Fibroblast of pulmonary artery (primary cell): ENCODE results near the gene RGS6.

Source experiments
- DNase-seq: peaks from one replicate; pipeline ENCODE4 v3.0.0-alpha.2; 2010; ENCODE audit warnings: low read depth
- H3K4me3 ChIP-seq: replicated peaks from 2 replicates; pipeline ENCODE4 v1.5.1; 2011; ENCODE audit warnings: low read depth, mild to moderate bottlenecking, control low read depth, low read length, moderate library complexity
- CTCF ChIP-seq: IDR thresholded peaks from 2 replicates; pipeline ENCODE4 v1.5.1; 2011; ENCODE audit warnings: mild to moderate bottlenecking, control low read depth, low read length, inconsistent platforms; ENCODE audit errors: missing control alignments

RGS6 gene

GRCh38 chr14:72512925-72513324 is 580.7 kb downstream of the RGS6 start:
- no peak for DNase-seq
- TF ChIP-seq CTCF = no peak
- H3K4me3 ChIP-seq = no peak overlapping the region

GRCh38 chr14:72513346-72513745 is 581.1 kb downstream of the RGS6 start:
- no peak overlapping the region for H3K4me3 ChIP-seq
- no peak for TF ChIP-seq CTCF
- DNase-seq = no peak

GRCh38 chr14:72513965-72514659 is 581.9 kb downstream of the RGS6 start:
- H3K4me3 ChIP-seq = no peak overlapping the region
- peak; percentile 69 for DNase-seq
- TF ChIP-seq CTCF = peak; percentile 94

GRCh38 chr14:72514660-72515025 is 582.4 kb downstream of the RGS6 start:
- H3K4me3 ChIP-seq = no peak overlapping the region
- no peak for DNase-seq
- no peak for TF ChIP-seq CTCF

GRCh38 chr14:72515779-72516770 is 583.8 kb downstream of the RGS6 start:
- peak; percentile 70 for DNase-seq
- no peak overlapping the region for H3K4me3 ChIP-seq
- TF ChIP-seq CTCF = peak; percentile 41

- H3K4me3 ChIP-seq = no peak overlapping the region
- DNase-seq = peak; percentile 92
- TF ChIP-seq CTCF = peak; percentile 92
These were observed 584.9 kb downstream of the RGS6 start for GRCh38 chr14:72516936-72517700.
